ENCODE data around the gene S100PBP.
"Not testable (repeated sequence)": the region's sequence is repeated elsewhere in the genome, so short reads cannot be mapped to it uniquely, and the experiment has no call there.

The S100PBP gene

GRCh38 chr1:32786856-32787255 lies 30.6 kb upstream of the S100PBP start:
- DNase-seq: no peak

GRCh38 chr1:32789356-32789755 lies 28.1 kb upstream of the S100PBP start:
- DNase-seq: not testable (repeated sequence)

DNA sequence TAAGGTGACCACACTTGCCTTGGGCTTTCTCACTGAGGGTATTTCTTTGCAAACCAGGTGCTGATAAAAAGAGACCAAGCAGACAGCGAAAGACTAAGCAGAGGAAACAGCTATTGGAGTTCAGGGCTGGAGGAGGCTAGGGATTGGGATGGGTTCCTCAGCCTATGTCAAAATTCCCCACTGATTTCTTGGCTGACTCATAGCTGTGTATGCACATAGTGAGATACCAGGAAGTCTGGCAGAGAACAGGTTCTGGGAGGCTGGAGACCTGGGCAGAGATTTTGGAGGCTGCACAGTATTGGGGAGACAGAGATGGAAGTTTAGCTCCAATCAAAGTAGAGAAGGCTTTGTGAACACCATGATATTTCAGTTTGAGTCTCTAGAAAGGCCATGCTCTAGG lies 25.6 kb upstream of the S100PBP start:
- DNase-seq: no peak

- DNase-seq: not testable (repeated sequence)
Measured at GRCh38 chr1:32795763-32796162, 21.7 kb upstream of the S100PBP start.

GRCh38 chr1:32797456-32797855 lies 20.0 kb upstream of the S100PBP start:
- DNase-seq: no peak

- DNase-seq: no peak
Measured at GRCh38 chr1:32798191-32798590, 19.3 kb upstream of the S100PBP start.

- DNase-seq: no peak
Measured at GRCh38 chr1:32798679-32799416, 18.6 kb upstream of the S100PBP start.

DNA sequence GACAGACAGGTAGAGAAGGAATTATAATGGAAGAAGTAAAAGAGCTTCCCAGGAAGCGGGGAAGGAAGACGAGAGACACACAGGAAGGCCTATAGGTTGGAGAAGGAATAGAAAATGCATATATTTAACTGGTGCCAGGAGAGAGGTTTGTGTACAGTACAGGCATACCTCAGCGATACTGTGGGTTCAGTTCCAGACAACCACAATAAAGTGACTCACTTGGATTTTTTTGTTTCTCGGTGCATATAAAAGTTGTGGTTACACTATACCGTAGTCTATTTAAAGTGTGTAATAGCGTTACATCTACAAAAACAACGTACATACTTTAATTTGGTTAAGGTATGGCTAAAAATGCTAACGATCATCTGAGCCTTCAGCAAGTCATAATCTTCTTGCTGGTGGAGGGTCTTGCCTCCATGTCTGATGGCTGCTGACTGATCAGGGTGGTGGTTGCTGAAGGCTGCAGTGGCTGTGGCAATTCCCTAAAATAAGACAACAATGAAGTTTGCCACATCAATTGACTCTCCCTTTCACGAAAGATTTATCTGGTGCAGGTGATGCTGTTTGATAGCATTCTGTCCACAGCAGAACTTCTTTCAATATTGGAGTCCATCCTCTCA lies 16.2 kb upstream of the S100PBP start:
- peak; percentile 18 for DNase-seq

DNA sequence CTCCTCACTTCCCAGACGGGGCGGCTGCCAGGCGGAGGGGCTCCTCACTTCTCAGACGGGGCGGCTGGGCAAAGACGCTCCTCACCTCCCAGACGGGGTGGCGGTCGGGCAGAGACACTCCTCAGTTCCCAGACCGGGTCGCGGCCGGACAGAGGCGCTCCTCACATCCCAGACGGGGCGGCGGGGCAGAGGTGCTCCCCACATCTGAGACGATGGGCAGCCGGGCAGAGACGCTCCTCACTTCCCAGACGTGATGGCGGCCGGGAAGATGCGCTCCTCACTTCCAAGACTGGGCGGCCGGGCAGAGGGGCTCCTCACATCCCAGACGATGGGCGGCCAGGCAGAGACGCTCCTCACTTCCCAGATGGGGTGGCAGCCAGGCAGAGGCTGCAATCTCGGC lies 13.0 kb upstream of the S100PBP start:
- not testable (repeated sequence) for DNase-seq

- DNase-seq: no peak
Measured at GRCh38 chr1:32806290-32806689, 11.2 kb upstream of the S100PBP start.

DNA sequence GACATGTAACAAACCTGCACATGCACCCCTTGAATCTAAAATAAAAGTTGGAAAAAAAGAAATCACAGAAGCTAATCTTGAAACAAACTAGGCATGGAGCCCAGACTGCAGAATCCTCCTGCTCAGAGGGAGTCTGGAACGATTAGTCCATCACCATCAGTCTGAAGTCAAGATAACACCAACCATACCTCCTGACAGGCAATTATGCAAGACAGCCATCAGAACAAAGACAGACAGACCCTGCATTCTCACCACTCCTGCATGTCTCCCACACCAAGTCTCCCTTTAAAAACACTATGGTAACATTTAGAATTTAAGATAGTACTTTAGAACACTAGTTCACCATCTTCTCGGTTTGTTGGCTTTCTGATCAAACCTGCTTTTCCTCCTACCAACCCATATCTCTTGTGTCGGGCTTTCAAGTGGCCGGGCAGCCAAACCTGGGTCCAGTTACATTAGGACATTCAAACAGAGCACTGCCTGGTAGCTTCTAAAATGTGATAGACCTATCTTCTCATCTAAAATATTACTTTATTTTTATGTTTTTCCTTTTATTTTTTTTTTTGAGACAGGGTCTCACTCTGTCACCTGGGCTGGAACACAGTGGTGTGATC lies 10.4 kb upstream of the S100PBP start:
- DNase-seq: no peak

- no peak for DNase-seq
Measured at GRCh38 chr1:32808580-32808979, 8.9 kb upstream of the S100PBP start.

- DNase-seq: no peak
Measured at GRCh38 chr1:32810358-32810757, 7.1 kb upstream of the S100PBP start.

GRCh38 chr1:32811265-32811664 lies 6.2 kb upstream of the S100PBP start:
- no peak for DNase-seq

DNA sequence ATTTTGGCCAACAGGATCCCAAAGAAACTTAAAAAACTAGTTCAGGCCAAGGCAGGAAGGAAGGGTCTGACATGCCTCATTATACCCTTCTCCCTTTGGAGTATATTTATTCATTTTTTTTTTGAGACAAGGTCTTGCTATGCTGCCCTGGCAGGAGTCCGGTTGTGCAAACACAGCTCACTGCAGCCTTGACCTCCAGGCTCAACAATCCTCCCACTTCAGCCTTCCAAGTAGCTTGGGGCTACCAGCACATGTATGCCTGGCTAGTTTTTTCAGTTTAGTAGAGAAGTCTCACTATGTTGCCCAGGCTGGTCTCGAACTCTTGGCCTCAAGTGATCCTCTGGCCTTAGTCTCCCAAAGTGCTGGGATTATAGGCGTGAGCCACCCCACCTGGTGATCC lies 5.5 kb upstream of the S100PBP start:
- no peak for DNase-seq

- DNase-seq: no peak
Measured at GRCh38 chr1:32813941-32814739, 3.3 kb upstream of the S100PBP start.

- no peak for DNase-seq
Measured at GRCh38 chr1:32816676-32817158, 736 bp upstream of the S100PBP start.

DNA sequence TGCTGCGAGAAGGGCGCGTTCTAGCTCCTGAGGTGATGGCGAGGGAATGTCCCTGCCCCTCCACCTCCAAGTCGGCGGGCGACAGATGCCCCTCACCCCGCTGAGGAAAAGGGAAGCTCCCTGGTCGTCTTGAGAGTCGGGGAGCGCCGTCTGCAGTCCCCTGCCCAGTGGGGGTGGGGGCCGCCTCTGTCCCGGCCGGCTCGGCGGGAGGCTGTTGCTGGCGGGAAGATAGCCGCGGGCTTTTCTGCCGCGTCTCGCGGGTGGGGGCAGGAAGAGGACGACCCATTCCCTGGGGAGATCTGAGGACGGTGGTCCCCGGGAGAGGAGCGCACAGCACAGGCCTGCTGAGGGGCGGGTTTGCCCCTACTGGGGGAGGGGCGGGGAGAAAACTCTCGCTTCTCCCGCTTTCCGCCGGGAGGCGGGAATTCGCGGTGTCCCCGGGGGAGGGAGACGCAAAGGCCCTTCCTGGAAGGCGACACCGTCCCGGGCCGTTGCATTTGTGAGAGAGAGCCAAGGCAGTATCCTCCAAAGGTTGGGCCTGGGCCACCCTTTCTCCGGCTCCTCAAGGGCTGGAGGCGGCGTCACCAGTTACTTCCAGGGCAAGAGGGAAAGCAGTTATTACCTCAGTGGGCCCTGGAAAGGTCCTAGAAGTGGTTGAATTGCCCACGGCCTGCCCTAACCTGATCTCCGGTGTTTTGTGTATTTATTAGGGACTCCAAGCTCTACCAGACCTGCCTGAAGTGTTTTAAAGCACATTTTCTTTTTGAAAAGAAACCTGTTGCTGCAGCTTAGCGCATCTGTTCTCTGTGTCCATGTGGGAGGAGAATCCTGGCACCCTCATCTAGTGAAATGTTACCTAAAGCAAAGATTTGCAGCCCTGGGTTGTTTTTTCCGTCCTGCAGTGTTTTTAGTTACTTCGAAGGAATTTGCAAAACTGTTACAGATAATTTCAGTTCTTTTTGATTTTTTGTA lies 648 bp downstream of the S100PBP start:
- no peak for DNase-seq

GRCh38 chr1:32818804-32819541 lies 1.5 kb downstream of the S100PBP start:
- DNase-seq: no peak

DNA sequence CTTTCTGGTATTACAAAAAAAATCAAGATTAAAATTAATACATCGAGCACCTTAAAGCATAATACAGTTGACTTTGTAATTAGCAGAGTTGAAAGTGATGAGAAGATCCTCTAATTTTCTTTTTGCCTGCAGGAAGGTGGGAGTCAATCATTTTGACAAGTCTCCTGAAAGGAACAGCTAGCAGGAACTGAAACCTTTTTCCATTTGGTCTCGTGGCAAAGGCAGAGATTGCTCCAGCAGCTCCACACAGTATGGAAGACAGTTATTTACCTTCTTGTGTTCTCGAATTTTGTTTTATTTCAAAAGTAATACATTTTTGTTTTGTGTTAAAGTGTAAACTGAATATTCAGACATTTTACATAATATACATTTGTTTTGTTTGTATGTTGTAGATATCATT lies 7.7 kb downstream of the S100PBP start:
- DNase-seq: no peak

- DNase-seq: no peak
Measured at GRCh38 chr1:32828341-32828740, 10.9 kb downstream of the S100PBP start.
